ENCODE data around the gene PTGES. TPM values are rescaled to one million over a fixed set of nuclear protein-coding genes. Genes with fewer than 3 reads are reported as not detected.

Gene PTGES
- total and polyA plus RNA-seq, 2 donors (not counting 1 experiment from before 2014, with no cell fraction given): 9.6 to 13.3 TPM

DNA sequence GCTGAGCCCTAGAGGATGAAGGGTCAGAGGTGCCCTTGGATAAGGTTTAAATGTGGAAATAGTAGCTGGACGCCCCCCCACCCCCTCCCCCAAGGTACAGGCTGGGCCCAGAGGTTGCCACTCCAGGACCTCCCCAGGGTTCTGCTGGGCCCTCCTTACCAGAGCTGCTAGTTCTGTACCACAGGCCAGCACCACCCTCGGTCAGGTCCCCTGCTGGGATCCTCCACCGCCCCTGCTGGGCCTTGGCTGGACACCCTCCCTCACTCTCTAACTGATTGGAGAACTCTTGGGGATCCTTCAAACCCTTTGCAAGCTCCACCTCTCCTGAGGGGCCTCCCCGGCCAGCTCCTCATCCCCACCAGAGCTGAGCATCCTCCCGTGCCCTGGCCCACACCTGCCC lies 34.9 kb downstream of the PTGES start:
- DNase-seq (ENCODE audit: low read depth in 2 of 2): no peak
- H3K4me2 ChIP-seq (ENCODE audit: extremely low read depth, insufficient read depth, low read length): no peak overlapping the region
- TF ChIP-seq, protein P1, sequence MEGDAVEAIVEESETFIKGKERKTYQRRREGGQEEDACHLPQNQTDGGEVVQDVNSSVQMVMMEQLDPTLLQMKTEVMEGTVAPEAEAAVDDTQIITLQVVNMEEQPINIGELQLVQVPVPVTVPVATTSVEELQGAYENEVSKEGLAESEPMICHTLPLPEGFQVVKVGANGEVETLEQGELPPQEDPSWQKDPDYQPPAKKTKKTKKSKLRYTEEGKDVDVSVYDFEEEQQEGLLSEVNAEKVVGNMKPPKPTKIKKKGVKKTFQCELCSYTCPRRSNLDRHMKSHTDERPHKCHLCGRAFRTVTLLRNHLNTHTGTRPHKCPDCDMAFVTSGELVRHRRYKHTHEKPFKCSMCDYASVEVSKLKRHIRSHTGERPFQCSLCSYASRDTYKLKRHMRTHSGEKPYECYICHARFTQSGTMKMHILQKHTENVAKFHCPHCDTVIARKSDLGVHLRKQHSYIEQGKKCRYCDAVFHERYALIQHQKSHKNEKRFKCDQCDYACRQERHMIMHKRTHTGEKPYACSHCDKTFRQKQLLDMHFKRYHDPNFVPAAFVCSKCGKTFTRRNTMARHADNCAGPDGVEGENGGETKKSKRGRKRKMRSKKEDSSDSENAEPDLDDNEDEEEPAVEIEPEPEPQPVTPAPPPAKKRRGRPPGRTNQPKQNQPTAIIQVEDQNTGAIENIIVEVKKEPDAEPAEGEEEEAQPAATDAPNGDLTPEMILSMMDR (conservative IDR thresholded peaks at IDR 0.05 in 1 of 2, IDR thresholded peaks at IDR 0.05 in 1 of 2; ENCODE audit: low read depth in 1 of 2, low read length in 2 of 2): no peak
- no peak for TF ChIP-seq EZH2 (IDR thresholded peaks at IDR 0.05; ENCODE audit: low read length, missing control alignments)
- H3K27me3 ChIP-seq (ENCODE audit: control insufficient read depth, insufficient read depth, low read length): no peaks in the 10 kb centered on the region
- no peak overlapping the region for H2AFZ ChIP-seq (ENCODE audit: low read length)
- no peaks in the 10 kb centered on the region for H3K79me2 ChIP-seq (ENCODE audit: control insufficient read depth, insufficient read depth, low read length)
- H4K20me1 ChIP-seq (ENCODE audit: control insufficient read depth, extremely low read depth, insufficient read depth, low read length): no peaks in the 10 kb centered on the region
- H3K9ac ChIP-seq (ENCODE audit: insufficient read depth, low read length): no peak overlapping the region
- H3K4me3 ChIP-seq (replicated peaks in 1 of 4; ENCODE audit: control extremely low read depth in 1 of 4, insufficient read depth in 1 of 4, low read depth in 3 of 4, low read length in 4 of 4): no peak overlapping the region
- H3K9me3 ChIP-seq (ENCODE audit: control insufficient read depth, insufficient read depth, low read depth, low read length): no peaks in the 10 kb centered on the region
- no peak overlapping the region for H3K27ac ChIP-seq (ENCODE audit: insufficient read depth, low read length)
- no peaks in the 10 kb centered on the region for H3K36me3 ChIP-seq (ENCODE audit: control insufficient read depth, insufficient read depth, low read length)
- H3K4me1 ChIP-seq (ENCODE audit: control insufficient read depth, extremely low read depth, insufficient read depth, low read length): peaks cover 8% of the 10 kb centered on the region

DNA sequence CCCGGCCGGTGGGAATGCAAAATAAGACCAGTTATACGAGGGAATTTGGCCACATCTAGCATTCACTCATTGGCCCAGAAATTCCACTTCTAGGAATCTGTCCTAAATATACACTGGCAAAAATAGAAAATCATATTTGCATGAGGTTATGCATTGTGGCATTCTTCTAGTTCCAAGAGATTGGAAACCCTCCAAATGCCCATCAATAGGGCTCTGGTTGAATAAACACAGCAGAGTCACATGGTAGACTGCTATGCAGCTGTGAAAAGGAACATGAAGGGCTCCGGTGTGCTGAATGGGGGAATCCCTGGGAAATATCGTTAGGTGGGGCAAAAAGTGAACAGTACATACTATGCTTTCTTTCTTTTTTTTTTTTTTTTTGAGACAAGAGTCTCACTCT lies 36.8 kb downstream of the PTGES start:
- Histone ChIP-seq H3K4me3 (replicated peaks in 1 of 4; ENCODE audit: control extremely low read depth in 1 of 4, insufficient read depth in 1 of 4, low read depth in 3 of 4, low read length in 4 of 4) (no peak overlapping the region), H3K79me2 (ENCODE audit: control insufficient read depth, insufficient read depth, low read length) (no peaks in the 10 kb centered on the region), H4K20me1 (ENCODE audit: control insufficient read depth, extremely low read depth, insufficient read depth, low read length) (no peaks in the 10 kb centered on the region), H3K4me2 (ENCODE audit: extremely low read depth, insufficient read depth, low read length) (no peak overlapping the region), H3K9me3 (ENCODE audit: control insufficient read depth, insufficient read depth, low read depth, low read length) (no peaks in the 10 kb centered on the region), H2AFZ (ENCODE audit: low read length) (no peak overlapping the region), H3K4me1 (ENCODE audit: control insufficient read depth, extremely low read depth, insufficient read depth, low read length) (peaks cover 15% of the 10 kb centered on the region), H3K9ac (ENCODE audit: insufficient read depth, low read length) (no peak overlapping the region), H3K36me3 (ENCODE audit: control insufficient read depth, insufficient read depth, low read length) (no peaks in the 10 kb centered on the region), H3K27ac (ENCODE audit: insufficient read depth, low read length) (no peak overlapping the region), H3K27me3 (ENCODE audit: control insufficient read depth, insufficient read depth, low read length) (no peaks in the 10 kb centered on the region)
- TF ChIP-seq EZH2 (IDR thresholded peaks at IDR 0.05; ENCODE audit: low read length, missing control alignments): no peak
- peak; percentile 27 to 48 for DNase-seq (ENCODE audit: low read depth in 2 of 2)

DNA sequence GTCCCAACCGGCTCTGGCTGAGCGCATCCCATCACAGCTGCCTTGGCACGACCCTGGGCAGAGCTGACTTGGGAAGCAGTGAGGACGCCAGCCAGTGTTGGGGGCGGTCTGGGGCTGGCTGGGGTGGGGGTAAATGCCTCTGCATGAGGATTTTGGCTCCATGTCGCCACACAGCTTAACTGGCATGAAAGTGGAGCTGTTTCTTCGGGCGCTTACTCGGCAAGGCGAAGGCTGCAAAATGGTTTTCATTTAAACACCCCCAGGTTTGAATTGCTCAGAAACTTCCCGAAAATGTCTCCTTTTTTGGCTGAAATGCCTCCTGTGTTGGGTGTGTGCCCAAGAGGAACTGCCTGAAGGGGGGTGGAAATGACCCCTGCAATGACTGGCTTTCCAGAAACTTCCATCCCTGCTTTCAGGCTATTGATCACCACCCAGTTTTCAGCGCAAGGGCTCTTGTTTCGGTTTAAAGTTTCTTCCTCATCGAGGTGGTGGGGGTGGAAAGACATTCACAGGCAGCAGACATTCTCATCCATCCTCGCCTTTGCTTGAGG lies 38.3 kb downstream of the PTGES start:
- Histone ChIP-seq H3K4me2 (ENCODE audit: extremely low read depth, insufficient read depth, low read length) (peak overlapping the region; percentile 38), H3K36me3 (ENCODE audit: control insufficient read depth, insufficient read depth, low read length) (no peaks in the 10 kb centered on the region), H3K9ac (ENCODE audit: insufficient read depth, low read length) (no peak overlapping the region), H3K27ac (ENCODE audit: insufficient read depth, low read length) (no peak overlapping the region), H3K27me3 (ENCODE audit: control insufficient read depth, insufficient read depth, low read length) (no peaks in the 10 kb centered on the region), H2AFZ (ENCODE audit: low read length) (no peak overlapping the region), H4K20me1 (ENCODE audit: control insufficient read depth, extremely low read depth, insufficient read depth, low read length) (no peaks in the 10 kb centered on the region), H3K79me2 (ENCODE audit: control insufficient read depth, insufficient read depth, low read length) (no peaks in the 10 kb centered on the region), H3K9me3 (ENCODE audit: control insufficient read depth, insufficient read depth, low read depth, low read length) (no peaks in the 10 kb centered on the region), H3K4me3 (replicated peaks in 1 of 4; ENCODE audit: control extremely low read depth in 1 of 4, insufficient read depth in 1 of 4, low read depth in 3 of 4, low read length in 4 of 4) (no peak overlapping the region), H3K4me1 (ENCODE audit: control insufficient read depth, extremely low read depth, insufficient read depth, low read length) (peaks cover 15% of the 10 kb centered on the region)
- peak in 1 of 2 donors; percentile 27 for DNase-seq (ENCODE audit: low read depth in 2 of 2)
- TF ChIP-seq, protein P1 (conservative IDR thresholded peaks at IDR 0.05 in 1 of 2, IDR thresholded peaks at IDR 0.05 in 1 of 2; ENCODE audit: low read depth in 1 of 2, low read length in 2 of 2): no peak
- no peak for TF ChIP-seq EZH2 (IDR thresholded peaks at IDR 0.05; ENCODE audit: low read length, missing control alignments)

Data from fibroblast of lung (primary cell).